CD4-positive, alpha-beta T cell treated with Interleukin-15 for 4 hours (primary cell): ENCODE results near the gene ACSF3.

Source experiments
- DNase-seq: peaks from one replicate; pipeline ENCODE4 v3.0.0-alpha.2; 2020; ENCODE audit warnings: low spot score

Gene ACSF3

DNA sequence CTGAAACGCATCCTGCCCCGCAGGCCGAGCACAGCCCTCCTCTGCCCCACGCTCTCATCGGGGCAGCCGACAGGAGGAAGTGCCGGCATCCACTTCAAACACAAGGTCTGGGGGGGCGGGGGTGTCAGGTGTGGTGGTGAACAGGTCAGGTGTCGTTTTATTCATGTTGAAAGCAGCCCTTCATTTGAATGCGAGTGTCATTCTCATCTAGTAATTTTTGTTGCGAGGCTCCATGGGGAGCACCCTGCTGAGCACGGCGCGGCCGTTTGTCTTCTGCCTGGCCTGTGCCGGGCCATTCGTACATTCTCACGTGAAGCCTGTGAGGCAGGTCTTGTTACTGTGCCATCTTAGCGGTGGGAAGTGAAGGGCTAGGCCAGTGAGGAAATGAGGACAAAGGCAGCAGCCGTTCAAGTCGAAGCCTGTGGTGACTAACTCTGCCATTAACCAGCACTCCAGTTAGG is 1.9 kb downstream of the ACSF3 start:
- DNase-seq = no peak

GRCh38 chr16:89096042-89096717 is 2.5 kb downstream of the ACSF3 start:
- no peak for DNase-seq

DNA sequence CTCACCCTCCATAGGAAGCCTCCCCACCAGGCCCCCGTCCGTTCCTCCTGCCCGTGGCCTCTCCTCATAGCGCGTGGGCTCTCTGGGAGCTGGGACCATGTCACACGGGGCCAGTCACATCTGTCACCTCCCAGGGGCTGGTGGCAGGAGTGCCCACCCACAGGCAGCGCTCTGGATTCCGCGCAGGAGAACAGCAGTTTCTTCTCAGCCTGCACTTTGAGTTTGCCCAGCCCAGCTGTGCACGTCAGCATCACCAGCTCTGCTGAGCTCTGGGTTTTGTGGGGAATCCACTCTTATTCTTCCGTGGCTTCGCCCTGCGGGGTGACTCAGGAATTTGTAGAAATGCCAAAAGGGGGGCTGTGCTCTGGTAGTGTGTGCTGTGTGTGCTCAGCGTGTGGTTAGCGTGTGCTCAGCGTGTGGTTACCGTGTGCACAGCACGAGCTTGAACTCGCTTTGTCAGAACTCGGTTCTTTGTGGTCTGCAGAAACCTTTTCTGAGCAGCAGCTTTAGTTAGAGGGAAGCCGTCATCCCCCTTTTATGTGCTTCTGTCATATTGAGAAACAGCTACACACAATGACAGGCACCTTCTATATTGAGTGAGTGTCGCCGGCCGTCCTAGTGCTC is 3.2 kb downstream of the ACSF3 start:
- DNase-seq = peak; percentile 90

GRCh38 chr16:89097392-89097772 is 3.7 kb downstream of the ACSF3 start:
- DNase-seq = peak; percentile 14

DNA sequence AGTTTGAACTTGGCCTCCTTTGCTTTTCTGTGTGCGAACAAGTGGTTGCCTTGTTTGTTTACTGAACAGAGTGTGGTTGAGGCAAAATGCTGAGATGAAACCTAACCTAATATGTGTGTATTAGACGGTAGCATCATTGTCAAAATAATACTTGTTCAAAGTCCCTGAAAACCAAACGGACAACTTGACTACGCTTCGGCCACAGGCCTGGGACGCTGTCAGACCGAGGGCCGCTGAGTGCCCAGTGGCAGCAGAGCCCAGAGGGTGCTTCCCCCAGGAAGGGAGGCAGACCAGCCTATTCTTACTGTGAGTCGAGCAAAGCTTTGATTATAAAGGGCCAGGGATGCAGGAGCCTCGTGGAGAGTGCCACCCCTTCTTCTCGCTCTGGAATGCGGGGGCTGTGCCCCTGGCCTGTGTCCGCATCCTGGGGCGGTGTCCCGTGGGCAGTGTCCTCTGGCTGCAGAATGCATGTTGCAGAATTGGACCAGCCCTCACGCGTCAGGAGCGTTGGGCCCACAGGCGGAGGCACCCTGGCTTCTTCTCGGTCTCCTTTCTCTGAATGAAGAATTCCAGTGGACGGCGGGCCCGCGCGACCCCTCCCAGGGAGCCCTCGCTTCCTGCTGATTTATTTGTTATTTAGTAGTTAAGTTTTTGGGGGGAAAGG is 5.2 kb downstream of the ACSF3 start:
- no peak for DNase-seq

- DNase-seq = no peak
These were observed 6.3 kb downstream of the ACSF3 start for GRCh38 chr16:89099905-89100304.

DNA sequence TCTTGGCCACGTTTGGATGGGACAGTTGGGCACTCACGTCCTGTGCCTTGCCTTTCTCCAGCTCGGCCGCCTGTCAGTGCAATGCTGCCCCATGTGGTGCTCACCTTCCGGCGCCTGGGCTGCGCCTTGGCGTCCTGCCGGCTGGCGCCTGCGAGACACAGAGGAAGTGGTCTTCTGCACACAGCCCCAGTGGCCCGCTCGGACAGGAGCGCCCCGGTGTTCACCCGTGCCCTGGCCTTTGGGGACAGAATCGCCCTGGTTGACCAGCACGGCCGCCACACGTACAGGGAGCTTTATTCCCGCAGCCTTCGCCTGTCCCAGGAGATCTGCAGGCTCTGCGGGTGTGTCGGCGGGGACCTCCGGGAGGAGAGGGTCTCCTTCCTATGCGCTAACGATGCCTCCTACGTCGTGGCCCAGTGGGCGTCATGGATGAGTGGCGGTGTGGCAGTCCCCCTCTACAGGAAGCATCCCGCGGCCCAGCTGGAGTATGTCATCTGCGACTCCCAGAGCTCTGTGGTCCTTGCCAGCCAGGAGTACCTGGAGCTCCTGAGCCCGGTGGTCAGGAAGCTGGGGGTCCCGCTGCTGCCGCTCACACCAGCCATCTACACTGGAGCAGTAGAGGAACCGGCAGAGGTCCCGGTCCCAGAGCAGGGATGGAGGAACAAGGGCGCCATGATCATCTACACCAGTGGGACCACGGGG is 7.1 kb downstream of the ACSF3 start:
- DNase-seq = no peak

GRCh38 chr16:89101303-89102040 is 7.8 kb downstream of the ACSF3 start:
- DNase-seq = no peak

GRCh38 chr16:89102041-89102471 is 8.4 kb downstream of the ACSF3 start:
- no peak for DNase-seq

GRCh38 chr16:89102481-89103073 is 8.9 kb downstream of the ACSF3 start:
- DNase-seq = no peak

DNA sequence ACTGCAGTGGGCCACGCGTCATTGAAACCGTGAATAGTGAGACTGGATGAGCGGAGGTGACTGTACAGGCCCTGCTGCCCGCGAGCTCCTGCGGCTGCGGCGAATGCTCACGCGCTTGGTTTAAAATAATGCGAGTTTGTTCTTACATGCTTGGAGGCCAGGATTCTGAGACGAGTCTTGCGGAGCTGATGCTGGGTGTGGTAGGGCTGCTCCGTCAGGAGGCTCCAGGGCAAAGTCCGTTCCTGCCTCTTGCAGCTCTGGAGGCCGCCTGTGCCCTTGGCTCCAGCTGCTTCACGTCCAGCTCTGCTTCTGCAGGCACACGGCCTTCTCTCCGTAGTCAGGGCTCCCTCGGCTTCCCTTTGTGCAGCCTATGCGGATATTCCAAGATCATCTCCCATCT is 9.5 kb downstream of the ACSF3 start:
- no peak for DNase-seq

DNA sequence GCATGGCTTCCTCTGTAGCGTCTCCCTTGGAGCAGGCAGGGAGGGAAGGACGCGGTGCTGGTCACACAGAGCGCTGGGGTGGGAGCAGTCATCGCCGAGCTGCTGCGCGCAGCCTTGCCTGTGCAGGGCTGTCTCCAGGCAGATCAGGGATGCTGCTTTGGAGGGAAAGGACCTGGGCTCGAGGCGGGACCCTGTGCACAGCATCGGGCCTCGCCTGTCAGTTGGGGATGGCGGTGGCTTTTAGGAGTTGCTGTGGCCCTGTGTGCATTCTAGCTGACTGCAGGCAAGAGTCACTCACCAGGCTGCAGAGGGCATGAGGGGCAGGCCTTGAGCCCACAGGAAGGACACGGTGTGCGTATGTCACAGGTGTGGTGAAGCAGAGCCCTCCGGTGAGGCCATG is 10.1 kb downstream of the ACSF3 start:
- DNase-seq = no peak

- no peak for DNase-seq
These were observed 10.7 kb downstream of the ACSF3 start for GRCh38 chr16:89104303-89104702.

GRCh38 chr16:89104930-89105571 is 11.4 kb downstream of the ACSF3 start:
- DNase-seq = no peak

GRCh38 chr16:89105599-89106151 is 12.0 kb downstream of the ACSF3 start:
- DNase-seq = no peak

DNA sequence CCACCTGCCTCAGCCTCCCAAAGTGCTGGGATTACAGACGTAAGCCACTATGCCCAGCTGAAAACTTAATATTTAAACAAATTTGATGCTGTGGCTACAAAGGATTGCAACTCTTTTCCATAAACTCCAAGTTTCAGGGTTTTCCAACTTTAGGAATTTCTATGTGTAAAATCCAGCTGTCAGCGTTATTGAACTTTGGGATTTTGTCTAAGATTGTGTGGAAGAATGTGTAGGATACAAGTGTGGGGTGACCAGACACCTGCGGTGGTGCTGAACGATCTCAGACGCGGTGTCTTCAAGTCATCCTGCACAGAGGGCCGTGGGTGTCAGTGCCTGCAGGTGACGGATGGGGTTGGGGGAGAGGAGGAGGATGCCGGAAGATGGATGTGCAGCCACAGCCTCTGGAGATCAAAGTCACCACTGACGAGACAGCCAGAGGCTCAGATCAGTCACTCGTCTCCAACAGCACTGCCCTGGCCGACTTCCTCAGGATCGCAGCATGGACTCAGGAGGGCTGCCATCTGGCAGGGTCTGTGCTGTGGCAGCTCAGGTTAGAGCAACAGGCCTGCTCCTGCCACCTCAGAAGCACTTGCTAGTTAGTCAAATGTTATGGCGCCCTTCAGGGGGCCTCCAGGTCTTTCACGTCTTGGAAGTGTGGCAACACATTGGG is 13.0 kb downstream of the ACSF3 start:
- DNase-seq = no peak

DNA sequence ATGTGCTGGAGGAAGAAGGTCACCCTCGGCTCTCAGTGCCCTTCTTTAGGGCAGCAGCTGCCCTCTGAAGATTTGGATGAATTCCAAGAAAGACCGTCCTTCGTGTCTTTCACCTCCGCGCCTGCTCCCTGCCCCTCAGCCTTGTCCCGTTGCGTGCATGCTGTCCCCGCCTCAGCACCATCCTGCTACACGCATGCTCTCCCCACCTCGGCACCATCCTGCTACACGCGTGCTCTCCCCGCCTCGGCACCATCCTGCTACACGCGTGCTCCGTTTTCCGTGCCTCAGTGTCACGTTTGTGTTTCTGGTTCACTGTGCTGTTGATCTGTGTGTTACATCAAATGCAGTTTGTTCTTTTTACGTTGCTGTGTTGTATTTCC is 13.5 kb downstream of the ACSF3 start:
- DNase-seq = no peak

- DNase-seq = no peak
These were observed 14.8 kb downstream of the ACSF3 start for GRCh38 chr16:89108416-89108815.

DNA sequence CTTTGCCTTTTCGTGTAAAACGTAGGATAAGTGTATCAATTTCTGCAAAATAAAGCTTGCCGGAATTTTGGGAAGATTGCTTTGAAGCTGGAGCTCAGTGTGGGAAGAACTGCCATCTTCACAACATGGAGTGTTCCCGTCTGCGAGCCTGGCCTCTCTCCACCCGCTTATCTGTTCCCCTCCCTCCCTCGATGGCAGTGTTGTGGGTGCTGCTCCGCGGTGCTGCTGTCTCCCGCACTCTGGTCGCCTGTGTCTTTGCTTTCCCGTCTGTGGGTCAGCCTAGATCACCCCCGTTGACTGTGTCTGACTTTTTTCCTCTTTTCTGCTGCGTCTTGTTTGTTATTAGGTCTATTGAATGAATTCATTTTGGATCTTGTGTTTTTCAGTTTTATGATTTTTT is 17.0 kb downstream of the ACSF3 start:
- DNase-seq = no peak

GRCh38 chr16:89111263-89111662 is 17.6 kb downstream of the ACSF3 start:
- no peak for DNase-seq
